ENCODE measurements around the gene GARS1.

DNA sequence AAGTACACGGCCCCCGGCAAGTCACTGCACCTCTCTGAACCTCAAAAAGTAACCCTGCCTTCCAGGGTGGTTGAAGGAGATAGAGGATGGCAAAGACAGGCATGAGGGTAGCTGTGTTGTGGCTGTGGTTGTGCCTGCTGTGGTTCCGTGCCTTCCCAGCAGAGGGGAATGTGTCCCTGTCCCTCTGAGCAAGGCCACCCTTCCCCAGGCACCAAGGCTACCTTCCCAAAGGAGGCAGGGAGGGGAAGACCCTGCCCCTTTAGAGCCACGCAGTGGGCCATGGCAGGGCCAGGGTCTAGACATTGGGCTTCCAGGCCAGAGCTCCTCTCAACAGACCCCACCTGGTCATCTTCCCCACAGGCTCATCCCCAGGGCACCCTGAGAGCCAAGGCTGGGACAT lies 68.7 kb downstream of the GARS1 start:
- TF ChIP-seq, protein P1, sequence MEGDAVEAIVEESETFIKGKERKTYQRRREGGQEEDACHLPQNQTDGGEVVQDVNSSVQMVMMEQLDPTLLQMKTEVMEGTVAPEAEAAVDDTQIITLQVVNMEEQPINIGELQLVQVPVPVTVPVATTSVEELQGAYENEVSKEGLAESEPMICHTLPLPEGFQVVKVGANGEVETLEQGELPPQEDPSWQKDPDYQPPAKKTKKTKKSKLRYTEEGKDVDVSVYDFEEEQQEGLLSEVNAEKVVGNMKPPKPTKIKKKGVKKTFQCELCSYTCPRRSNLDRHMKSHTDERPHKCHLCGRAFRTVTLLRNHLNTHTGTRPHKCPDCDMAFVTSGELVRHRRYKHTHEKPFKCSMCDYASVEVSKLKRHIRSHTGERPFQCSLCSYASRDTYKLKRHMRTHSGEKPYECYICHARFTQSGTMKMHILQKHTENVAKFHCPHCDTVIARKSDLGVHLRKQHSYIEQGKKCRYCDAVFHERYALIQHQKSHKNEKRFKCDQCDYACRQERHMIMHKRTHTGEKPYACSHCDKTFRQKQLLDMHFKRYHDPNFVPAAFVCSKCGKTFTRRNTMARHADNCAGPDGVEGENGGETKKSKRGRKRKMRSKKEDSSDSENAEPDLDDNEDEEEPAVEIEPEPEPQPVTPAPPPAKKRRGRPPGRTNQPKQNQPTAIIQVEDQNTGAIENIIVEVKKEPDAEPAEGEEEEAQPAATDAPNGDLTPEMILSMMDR (conservative IDR thresholded peaks at IDR 0.05; ENCODE audit: low read depth, low read length) = no peak
- TF ChIP-seq EZH2 (IDR thresholded peaks at IDR 0.05; ENCODE audit: borderline replicate concordance, low read depth, low read length, poor library complexity, severe bottlenecking) = no peak

Data from A673 (cell line).